ENCODE data around the gene MC1R. TPM values are rescaled to one million over a fixed set of nuclear protein-coding genes. Genes with fewer than 3 reads are reported as not detected.

The MC1R gene
- total RNA-seq, 1 donor from 2014 or later, result 7.5 TPM

DNA sequence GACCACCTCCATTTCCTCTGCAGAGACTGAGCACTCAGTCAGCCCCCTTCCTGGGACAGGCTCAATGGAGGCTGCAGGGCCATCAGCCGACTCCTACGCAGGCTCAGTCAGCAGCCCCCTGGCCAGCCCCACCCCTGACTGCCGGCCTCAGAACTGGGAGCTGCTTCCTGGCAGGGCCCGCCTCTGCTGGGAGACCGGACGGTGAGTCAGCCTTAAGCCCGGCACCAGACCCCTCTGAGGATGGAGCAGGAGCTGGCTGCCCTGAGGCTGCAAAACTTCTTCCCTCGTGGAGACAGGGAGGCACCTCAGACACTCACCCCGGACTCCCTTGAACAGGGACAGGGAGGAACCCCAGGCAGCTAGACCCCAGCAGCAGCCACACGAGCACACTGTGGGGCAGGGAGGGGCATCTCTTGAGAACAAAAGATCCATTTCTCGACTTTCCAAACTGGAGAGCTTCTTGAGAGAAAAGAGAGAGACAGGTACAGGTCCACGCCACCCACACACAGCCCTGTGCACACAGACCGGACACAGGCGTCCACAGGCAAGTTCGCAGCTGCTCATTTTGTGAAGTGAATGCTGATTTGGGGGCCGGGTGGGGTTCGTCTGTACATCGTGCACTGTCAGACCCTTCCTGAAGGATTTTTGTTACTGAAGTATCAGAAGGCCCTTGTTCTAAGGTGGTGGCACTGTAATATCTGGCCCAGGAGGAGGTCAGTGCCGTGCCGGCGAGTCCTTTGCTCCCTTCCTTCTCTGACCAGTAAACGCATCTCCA, 3.2 kb downstream of the MC1R start:
- H3K4me1 Mint-ChIP-seq, result peaks cover 26% of the 10 kb centered on the region
- peak; percentile 53 to 71 for DNase-seq (ENCODE audit: low spot score in 2 of 2, unreplicated experiment in 2 of 2)
- peak overlapping the region; percentile 85 for H3K4me3 Mint-ChIP-seq
- H3K27ac Mint-ChIP-seq, result peak overlapping the region; percentile 91
- H3K9me3 Mint-ChIP-seq, result no peaks in the 10 kb centered on the region
- TF ChIP-seq, protein P1, sequence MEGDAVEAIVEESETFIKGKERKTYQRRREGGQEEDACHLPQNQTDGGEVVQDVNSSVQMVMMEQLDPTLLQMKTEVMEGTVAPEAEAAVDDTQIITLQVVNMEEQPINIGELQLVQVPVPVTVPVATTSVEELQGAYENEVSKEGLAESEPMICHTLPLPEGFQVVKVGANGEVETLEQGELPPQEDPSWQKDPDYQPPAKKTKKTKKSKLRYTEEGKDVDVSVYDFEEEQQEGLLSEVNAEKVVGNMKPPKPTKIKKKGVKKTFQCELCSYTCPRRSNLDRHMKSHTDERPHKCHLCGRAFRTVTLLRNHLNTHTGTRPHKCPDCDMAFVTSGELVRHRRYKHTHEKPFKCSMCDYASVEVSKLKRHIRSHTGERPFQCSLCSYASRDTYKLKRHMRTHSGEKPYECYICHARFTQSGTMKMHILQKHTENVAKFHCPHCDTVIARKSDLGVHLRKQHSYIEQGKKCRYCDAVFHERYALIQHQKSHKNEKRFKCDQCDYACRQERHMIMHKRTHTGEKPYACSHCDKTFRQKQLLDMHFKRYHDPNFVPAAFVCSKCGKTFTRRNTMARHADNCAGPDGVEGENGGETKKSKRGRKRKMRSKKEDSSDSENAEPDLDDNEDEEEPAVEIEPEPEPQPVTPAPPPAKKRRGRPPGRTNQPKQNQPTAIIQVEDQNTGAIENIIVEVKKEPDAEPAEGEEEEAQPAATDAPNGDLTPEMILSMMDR (IDR thresholded peaks at IDR 0.05; ENCODE audit: unreplicated experiment), result no peak
- peaks cover 51% of the 10 kb centered on the region for H3K27me3 Mint-ChIP-seq (ENCODE audit: low read depth)
- no peaks in the 10 kb centered on the region for H3K36me3 Mint-ChIP-seq

DNA sequence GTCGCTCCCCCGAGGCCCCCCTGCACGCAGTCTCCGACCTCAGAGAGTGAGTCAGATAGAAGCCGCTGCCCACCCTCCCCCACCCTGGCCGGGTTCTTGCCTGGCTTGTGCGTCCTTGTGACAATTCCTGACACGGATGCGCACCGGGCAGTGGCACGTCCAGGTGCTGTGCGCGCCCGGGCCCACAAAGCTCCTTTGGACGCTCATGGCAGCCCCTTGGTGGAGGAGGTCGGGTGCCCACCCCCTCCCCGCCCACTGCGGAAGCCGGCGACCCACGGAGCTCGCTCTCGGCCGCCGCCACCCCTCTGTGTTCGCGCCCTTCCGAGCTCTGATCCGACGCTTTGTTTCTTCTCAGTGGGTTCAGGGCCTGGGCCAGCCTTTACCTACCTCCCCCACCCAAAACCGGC, 3.8 kb downstream of the MC1R start:
- peak overlapping the region; percentile 85 for H3K4me3 Mint-ChIP-seq
- peaks cover 51% of the 10 kb centered on the region for H3K27me3 Mint-ChIP-seq (ENCODE audit: low read depth)
- DNase-seq (ENCODE audit: low spot score in 2 of 2, unreplicated experiment in 2 of 2), result peak in 1 of 2 experiments; percentile 54
- no peaks in the 10 kb centered on the region for H3K9me3 Mint-ChIP-seq
- peaks cover 25% of the 10 kb centered on the region for H3K4me1 Mint-ChIP-seq
- H3K27ac Mint-ChIP-seq, result peak overlapping the region; percentile 91
- TF ChIP-seq, protein P1 (IDR thresholded peaks at IDR 0.05; ENCODE audit: unreplicated experiment), result no peak
- no peaks in the 10 kb centered on the region for H3K36me3 Mint-ChIP-seq

DNA sequence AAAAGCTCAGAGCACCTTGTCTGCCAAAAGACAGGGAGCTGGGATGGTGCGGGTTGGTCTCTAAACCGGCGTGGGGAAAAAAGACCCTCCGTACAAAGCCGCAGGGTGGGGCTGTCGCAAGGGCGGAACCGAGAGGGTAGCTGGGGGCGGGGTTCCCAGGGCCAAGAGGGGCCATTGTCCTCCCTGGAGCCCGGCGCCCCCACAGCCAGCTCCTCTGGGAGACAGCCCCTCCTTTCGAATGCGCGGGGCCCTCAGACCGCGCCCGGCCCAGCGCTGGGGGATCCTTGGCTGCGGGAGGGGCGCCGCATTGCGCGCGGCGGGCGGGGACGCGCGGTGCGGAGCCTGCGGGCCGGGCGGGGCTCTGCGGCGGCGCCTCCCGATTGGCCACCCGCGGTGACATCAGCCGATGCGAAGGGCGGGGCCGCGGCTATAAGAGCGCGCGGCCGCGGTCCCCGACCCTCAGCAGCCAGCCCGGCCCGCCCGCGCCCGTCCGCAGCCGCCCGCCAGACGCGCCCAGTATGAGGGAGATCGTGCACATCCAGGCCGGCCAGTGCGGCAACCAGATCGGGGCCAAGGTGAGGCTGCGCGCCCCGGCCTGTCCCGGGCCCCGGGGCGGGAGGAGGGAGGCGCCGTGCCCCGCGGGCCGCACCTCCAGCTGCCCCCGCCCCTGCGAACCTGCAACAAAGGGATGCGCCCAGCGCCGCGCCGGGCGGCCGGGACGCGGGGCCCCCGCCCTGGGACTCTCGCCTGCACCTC, 4.4 kb downstream of the MC1R start, which contains the start of gene TUBB3:
TUBB3 (plus strand) TSS at position 459 of the 756 bp plus-strand sequence; CDS start at position 519, 60 bp downstream.
- no peaks in the 10 kb centered on the region for H3K9me3 Mint-ChIP-seq
- DNase-seq (ENCODE audit: low spot score in 2 of 2, unreplicated experiment in 2 of 2), result peak; percentile 62 to 80
- TF ChIP-seq, protein P1 (IDR thresholded peaks at IDR 0.05; ENCODE audit: unreplicated experiment), result no peak
- H3K36me3 Mint-ChIP-seq, result no peaks in the 10 kb centered on the region
- H3K4me1 Mint-ChIP-seq, result peaks cover 20% of the 10 kb centered on the region
- H3K4me3 Mint-ChIP-seq, result peak within 1 kb of the TSS; percentile 85
- peak within 1 kb of the TSS; percentile 91 for H3K27ac Mint-ChIP-seq
- peaks cover 51% of the 10 kb centered on the region for H3K27me3 Mint-ChIP-seq (ENCODE audit: low read depth)

DNA sequence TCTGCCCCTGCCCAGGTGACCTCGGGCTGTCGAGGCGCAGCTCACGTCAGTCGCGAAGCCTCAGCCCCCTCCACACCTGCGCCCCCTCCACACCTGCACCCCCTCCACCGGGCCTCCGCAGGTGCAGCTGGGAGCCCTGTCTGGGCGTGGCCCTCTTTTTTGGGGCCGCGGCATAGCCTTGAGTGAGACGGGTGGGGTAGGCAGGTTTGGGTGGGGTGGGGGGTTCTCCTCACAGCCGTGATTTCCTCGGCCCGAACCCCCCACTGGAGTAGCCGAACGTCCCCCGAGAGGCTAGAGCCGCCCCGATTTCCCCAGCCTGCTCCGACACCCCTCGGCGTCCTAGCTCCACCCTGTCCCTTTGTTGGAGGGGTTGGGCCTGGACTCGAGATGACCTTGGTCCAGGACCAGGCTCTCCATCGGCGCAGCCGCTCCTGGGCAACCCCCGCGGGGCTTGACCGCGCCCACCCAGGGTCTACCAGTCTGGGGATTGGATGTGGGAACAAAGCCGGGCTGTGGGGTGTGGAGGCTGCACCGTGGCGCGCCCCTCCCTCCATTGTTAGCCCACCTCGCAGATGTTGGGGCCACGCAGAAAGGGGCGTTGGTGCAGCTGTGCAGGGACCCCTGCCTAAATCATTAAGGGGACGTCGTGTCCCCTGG, 5.1 kb downstream of the MC1R start:
- Mint-ChIP-seq H3K27me3 (ENCODE audit: low read depth) (peaks cover 49% of the 10 kb centered on the region), H3K27ac (no peak overlapping the region)
- DNase-seq (ENCODE audit: low spot score in 2 of 2, unreplicated experiment in 2 of 2), result no peak

More for the DNA sequence above, 5.1 kb downstream of the MC1R start:
- Mint-ChIP-seq H3K4me1 (peaks cover 18% of the 10 kb centered on the region), H3K9me3 (no peaks in the 10 kb centered on the region), H3K4me3 (peak overlapping the region; percentile 52), H3K36me3 (no peaks in the 10 kb centered on the region)
- TF ChIP-seq, protein P1 (IDR thresholded peaks at IDR 0.05; ENCODE audit: unreplicated experiment), result no peak
